ENCODE measurements around the gene DNAI2.

DNA sequence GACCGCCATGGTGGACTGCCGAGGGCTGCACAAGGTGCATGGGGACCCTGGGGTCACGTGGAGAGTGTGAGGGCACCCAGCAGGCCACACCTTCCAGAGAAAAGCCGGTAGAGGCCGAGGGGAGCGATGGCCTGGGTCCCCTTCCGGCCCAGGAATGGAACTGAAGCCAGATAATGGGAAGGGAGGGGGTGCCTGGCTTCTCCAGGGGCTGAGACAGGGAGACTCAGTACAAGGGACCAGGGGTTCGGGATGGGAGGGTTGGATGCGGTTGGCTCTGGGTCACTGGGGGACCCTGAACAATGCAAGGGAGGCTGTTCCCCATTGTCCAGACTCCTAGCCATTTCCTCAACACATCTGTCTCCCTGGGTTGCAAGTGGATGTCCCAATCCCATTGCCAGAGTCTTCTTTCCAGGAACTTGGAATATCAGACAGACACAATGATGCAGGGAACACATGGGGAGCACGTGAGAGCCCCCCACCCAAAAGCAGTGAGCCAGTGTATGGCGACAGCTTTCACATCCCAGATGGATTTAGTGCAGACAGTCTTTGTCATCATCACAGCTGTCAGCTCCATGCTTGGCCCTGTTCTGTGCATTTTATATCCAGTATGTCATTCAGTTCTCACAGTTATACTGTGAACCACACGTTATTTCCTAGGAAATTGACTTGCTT is 23.6 kb upstream of the DNAI2 start:
- no peak for TF ChIP-seq POLR2AphosphoS5 (IDR thresholded peaks at IDR 0.05)
- no peak for TF ChIP-seq POLR2A (IDR thresholded peaks at IDR 0.05)

All from upper lobe of left lung (tissue), 4 donors.